ENCODE measurements around the gene TAF8.

The TAF8 gene

GRCh38 chr6:42068872-42069522 lies 18.7 kb downstream of the TAF8 start:
- no peak for DNase-seq (ENCODE audit: low spot score in 2 of 2)
- H3K4me3 Mint-ChIP-seq = no peak overlapping the region
- H3K27ac Mint-ChIP-seq = no peak overlapping the region
- no peaks in the 10 kb centered on the region for H3K9me3 Mint-ChIP-seq
- ATAC-seq = no peak
- H3K36me3 Mint-ChIP-seq = peaks cover 17% of the 10 kb centered on the region
- H3K4me1 Mint-ChIP-seq = peaks cover 10% of the 10 kb centered on the region

GRCh38 chr6:42071881-42072583 lies 21.7 kb downstream of the TAF8 start:
- no peak for DNase-seq (ENCODE audit: low spot score in 2 of 2)
- H3K27ac Mint-ChIP-seq = peak overlapping the region; percentile 19
- H3K4me3 Mint-ChIP-seq = no peak overlapping the region
- ATAC-seq = no peak
- H3K4me1 Mint-ChIP-seq = peaks cover 12% of the 10 kb centered on the region
- no peaks in the 10 kb centered on the region for H3K9me3 Mint-ChIP-seq
- H3K36me3 Mint-ChIP-seq = peaks cover 25% of the 10 kb centered on the region

- DNase-seq (ENCODE audit: low spot score in 2 of 2) (no peak), ATAC-seq (peak; percentile 72)
- Mint-ChIP-seq H3K4me1 (peaks cover 12% of the 10 kb centered on the region), H3K9me3 (no peaks in the 10 kb centered on the region), H3K4me3 (peak overlapping the region; percentile 31), H3K27ac (peak overlapping the region; percentile 82), H3K36me3 (peaks cover 37% of the 10 kb centered on the region)
These were observed 23.0 kb downstream of the TAF8 start for GRCh38 chr6:42073287-42073686.

GRCh38 chr6:42075159-42075838 lies 25.0 kb downstream of the TAF8 start:
- ATAC-seq (peak; percentile 48), DNase-seq (ENCODE audit: low spot score in 2 of 2) (peak; percentile 48 to 77)
- H3K9me3 Mint-ChIP-seq = no peaks in the 10 kb centered on the region
- peaks cover 12% of the 10 kb centered on the region for H3K4me1 Mint-ChIP-seq
- no peak overlapping the region for H3K4me3 Mint-ChIP-seq
- peaks cover 57% of the 10 kb centered on the region for H3K36me3 Mint-ChIP-seq
- H3K27ac Mint-ChIP-seq = no peak overlapping the region

- peaks cover 82% of the 10 kb centered on the region for H3K36me3 Mint-ChIP-seq
- H3K27ac Mint-ChIP-seq = no peak overlapping the region
- ATAC-seq = no peak
- no peak for DNase-seq (ENCODE audit: low spot score in 2 of 2)
- H3K4me3 Mint-ChIP-seq = no peak overlapping the region
- peaks cover 11% of the 10 kb centered on the region for H3K4me1 Mint-ChIP-seq
- no peaks in the 10 kb centered on the region for H3K9me3 Mint-ChIP-seq
These were observed 28.1 kb downstream of the TAF8 start for GRCh38 chr6:42078386-42078785.

GRCh38 chr6:42079941-42080464 lies 29.7 kb downstream of the TAF8 start:
- Mint-ChIP-seq H3K9me3 (no peaks in the 10 kb centered on the region), H3K36me3 (peaks cover 78% of the 10 kb centered on the region), H3K4me1 (peaks cover 7% of the 10 kb centered on the region), H3K4me3 (no peak overlapping the region), H3K27ac (no peak overlapping the region)
- no peak for DNase-seq (ENCODE audit: low spot score in 2 of 2)
- no peak for ATAC-seq

- DNase-seq (ENCODE audit: low spot score in 2 of 2) = no peak
- peaks cover 42% of the 10 kb centered on the region for H3K36me3 Mint-ChIP-seq
- ATAC-seq = no peak
- no peak overlapping the region for H3K4me3 Mint-ChIP-seq
- no peaks in the 10 kb centered on the region for H3K9me3 Mint-ChIP-seq
- peaks cover 7% of the 10 kb centered on the region for H3K4me1 Mint-ChIP-seq
- peak overlapping the region; percentile 10 for H3K27ac Mint-ChIP-seq
These were observed 33.2 kb downstream of the TAF8 start for GRCh38 chr6:42083530-42083929.

GRCh38 chr6:42084889-42085288 lies 34.6 kb downstream of the TAF8 start:
- H3K36me3 Mint-ChIP-seq = peaks cover 29% of the 10 kb centered on the region
- ATAC-seq = no peak
- no peaks in the 10 kb centered on the region for H3K9me3 Mint-ChIP-seq
- DNase-seq (ENCODE audit: low spot score in 2 of 2) = no peak
- H3K27ac Mint-ChIP-seq = peak overlapping the region; percentile 63
- no peak overlapping the region for H3K4me3 Mint-ChIP-seq
- H3K4me1 Mint-ChIP-seq = peaks cover 7% of the 10 kb centered on the region

GRCh38 chr6:42086046-42087035 lies 36.0 kb downstream of the TAF8 start:
- H3K27ac Mint-ChIP-seq = no peak overlapping the region
- peaks cover 7% of the 10 kb centered on the region for H3K4me1 Mint-ChIP-seq
- no peak for ATAC-seq
- peaks cover 14% of the 10 kb centered on the region for H3K36me3 Mint-ChIP-seq
- no peaks in the 10 kb centered on the region for H3K9me3 Mint-ChIP-seq
- DNase-seq (ENCODE audit: low spot score in 2 of 2) = no peak
- no peak overlapping the region for H3K4me3 Mint-ChIP-seq

- no peak for ATAC-seq
- Mint-ChIP-seq H3K9me3 (no peaks in the 10 kb centered on the region), H3K36me3 (no peaks in the 10 kb centered on the region), H3K27ac (peak overlapping the region; percentile 41), H3K4me1 (peaks cover 7% of the 10 kb centered on the region), H3K4me3 (no peak overlapping the region)
- DNase-seq (ENCODE audit: low spot score in 2 of 2) = no peak
These were observed 37.8 kb downstream of the TAF8 start for GRCh38 chr6:42088101-42088591.

GRCh38 chr6:42090819-42091717 lies 40.7 kb downstream of the TAF8 start:
- ATAC-seq (no peak), DNase-seq (ENCODE audit: low spot score in 2 of 2) (no peak)
- H3K4me3 Mint-ChIP-seq = no peak overlapping the region
- H3K9me3 Mint-ChIP-seq = no peaks in the 10 kb centered on the region
- peaks cover 6% of the 10 kb centered on the region for H3K4me1 Mint-ChIP-seq
- peak overlapping the region; percentile 87 for H3K27ac Mint-ChIP-seq
- H3K36me3 Mint-ChIP-seq = no peaks in the 10 kb centered on the region

- no peaks in the 10 kb centered on the region for H3K9me3 Mint-ChIP-seq
- DNase-seq (ENCODE audit: low spot score in 2 of 2) = no peak
- H3K36me3 Mint-ChIP-seq = no peaks in the 10 kb centered on the region
- peaks cover 11% of the 10 kb centered on the region for H3K4me1 Mint-ChIP-seq
- H3K27ac Mint-ChIP-seq = peak overlapping the region; percentile 87
- no peak for ATAC-seq
- H3K4me3 Mint-ChIP-seq = no peak overlapping the region
These were observed 41.3 kb downstream of the TAF8 start for GRCh38 chr6:42091718-42092023.

- H3K36me3 Mint-ChIP-seq = no peaks in the 10 kb centered on the region
- DNase-seq (ENCODE audit: low spot score in 2 of 2) (no peak), ATAC-seq (no peak)
- H3K4me1 Mint-ChIP-seq = peaks cover 30% of the 10 kb centered on the region
- no peak overlapping the region for H3K4me3 Mint-ChIP-seq
- H3K27ac Mint-ChIP-seq = no peak overlapping the region
- no peaks in the 10 kb centered on the region for H3K9me3 Mint-ChIP-seq
These were observed 43.4 kb downstream of the TAF8 start for GRCh38 chr6:42093582-42094329.

Measured in stimulated activated effector memory CD8-positive, alpha-beta T cell treated with anti-CD3 and anti-CD28 coated beads, Interleukin-12 subunit alpha, Interleukin-12 subunit beta, amount 100 ng/mL, for 72 hours (primary cell).